HEK293 (cell line): Measurements from ENCODE around the gene CACNB4.

Experiments used
- CTCF ChIA-PET: fragments of 350-600 bp; formaldehyde crosslinking; extraction: SDS; loops from one replicate; lab custom pipeline; 2021; ENCODE audit warnings: antibody characterized with exemption; lab: Yijun Ruan, JAX
- POLR2A ChIA-PET: fragments of 300-600 bp; formaldehyde crosslinking; extraction: SDS; loops from one replicate; lab custom pipeline; 2020; ENCODE audit warnings: antibody characterized with exemption, inconsistent platforms; lab: Yijun Ruan, JAX
- H3K27ac ChIP-seq: fragments of 200-500 bp; sonication (Bioruptor generic); 2 replicates; pipeline ENCODE4 v1.5.1; 2014; ENCODE audit warnings: low read depth, low read length, control low read depth, inconsistent platforms; ENCODE audit errors: extremely low read depth
- H3K36me3 ChIP-seq, 2 experiments: fragments of 200-500 bp in 1 of 2; sonication (Bioruptor generic) in 1 of 2; 1 replicate in 1 of 2; 2 replicates in 1 of 2; pipeline ENCODE4 v1.5.1; 2014 to 2017; ENCODE audit warnings: inconsistent platforms in 2 of 2, low read length in 2 of 2; ENCODE audit not compliant: control insufficient read depth in 2 of 2, insufficient read depth in 1 of 2
- H3K4me1 ChIP-seq: fragments of 200-500 bp; sonication (Bioruptor generic); 2 replicates; pipeline ENCODE4 v1.5.1; 2014; ENCODE audit warnings: mild to moderate bottlenecking, low read length, inconsistent platforms; ENCODE audit not compliant: control insufficient read depth, insufficient read depth
- H3K4me3 ChIP-seq: 2 replicates; pipeline ENCODE4 v1.5.1; 2011; ENCODE audit warnings: low read depth, mild to moderate bottlenecking, control low read depth, low read length, moderate library complexity
- H3K9me3 ChIP-seq: fragments of 200-500 bp; sonication (Bioruptor generic); 2 replicates; pipeline ENCODE4 v1.5.1; 2014; ENCODE audit warnings: low read depth, low read length, inconsistent platforms; ENCODE audit not compliant: control insufficient read depth, insufficient read depth
- BCL11B ChIP-seq: fragments of 450-650 bp; formaldehyde crosslinking; IDR thresholded peaks from 2 replicates; pipeline ENCODE4 v1.5.1; 2016; ENCODE audit warnings: low read depth, missing biosample characterization, missing genetic modification characterization
- GLIS2 ChIP-seq: fragments of 450-650 bp; formaldehyde crosslinking; IDR thresholded peaks from 2 replicates; pipeline ENCODE4 v1.5.1; 2016; ENCODE audit warnings: missing biosample characterization, missing genetic modification characterization
- KLF16 ChIP-seq: fragments of 450-650 bp; formaldehyde crosslinking; IDR thresholded peaks from 2 replicates; pipeline ENCODE4 v1.5.1; 2017; ENCODE audit warnings: missing biosample characterization, missing genetic modification characterization
- MZF1 ChIP-seq: fragments of 450-650 bp; formaldehyde crosslinking; IDR thresholded peaks from 2 replicates; pipeline ENCODE4 v1.5.1; 2017; ENCODE audit warnings: missing biosample characterization, missing genetic modification characterization, borderline replicate concordance
- PRDM10 ChIP-seq: fragments of 450-650 bp; formaldehyde crosslinking; IDR thresholded peaks from 2 replicates; pipeline ENCODE4 v1.5.1; 2016; ENCODE audit warnings: missing biosample characterization, missing genetic modification characterization
- TRIM28 ChIP-seq: IDR thresholded peaks from 2 replicates; pipeline ENCODE4 v1.6.1; 2011; ENCODE audit warnings: low read length, control low read depth, borderline replicate concordance
- ZBTB1 ChIP-seq: fragments of 450-650 bp; formaldehyde crosslinking; IDR thresholded peaks from 2 replicates; pipeline ENCODE4 v1.5.1; 2016; ENCODE audit warnings: missing biosample characterization, missing genetic modification characterization
- ZBTB17 ChIP-seq: fragments of 450-650 bp; formaldehyde crosslinking; IDR thresholded peaks from 2 replicates; pipeline ENCODE4 v1.5.1; 2016; ENCODE audit warnings: missing biosample characterization, missing genetic modification characterization
- ZBTB20 ChIP-seq: fragments of 450-650 bp; formaldehyde crosslinking; IDR thresholded peaks from 2 replicates; pipeline ENCODE4 v1.5.1; 2016; ENCODE audit warnings: missing biosample characterization, missing genetic modification characterization
- ZBTB21 ChIP-seq: fragments of 450-650 bp; formaldehyde crosslinking; IDR thresholded peaks from 2 replicates; pipeline ENCODE4 v1.5.1; 2017; ENCODE audit warnings: missing biosample characterization, missing genetic modification characterization
- ZFP69B ChIP-seq: fragments of 450-650 bp; formaldehyde crosslinking; IDR thresholded peaks from 2 replicates; pipeline ENCODE4 v1.5.1; 2016; ENCODE audit warnings: missing biosample characterization, missing genetic modification characterization
- ZNF10 ChIP-seq: fragments of 450-650 bp; formaldehyde crosslinking; IDR thresholded peaks from 2 replicates; pipeline ENCODE4 v1.5.1; 2017; ENCODE audit warnings: missing biosample characterization, missing genetic modification characterization
- ZNF169 ChIP-seq: fragments of 450-650 bp; formaldehyde crosslinking; IDR thresholded peaks from 2 replicates; pipeline ENCODE4 v1.5.1; 2016; ENCODE audit warnings: missing biosample characterization, missing genetic modification characterization
- ZNF19 ChIP-seq: fragments of 450-650 bp; formaldehyde crosslinking; IDR thresholded peaks from 2 replicates; pipeline ENCODE4; 2016; ENCODE audit warnings: missing biosample characterization, missing genetic modification characterization, low read depth
- ZNF211 ChIP-seq: fragments of 450-650 bp; formaldehyde crosslinking; IDR thresholded peaks from 2 replicates; pipeline ENCODE4 v1.5.1; 2016; ENCODE audit warnings: low read depth, missing biosample characterization, missing genetic modification characterization
- ZNF292 ChIP-seq: fragments of 450-650 bp; formaldehyde crosslinking; IDR thresholded peaks from 2 replicates; pipeline ENCODE4 v1.5.1; 2016; ENCODE audit warnings: low read depth, missing biosample characterization, missing genetic modification characterization, borderline replicate concordance
- ZNF341 ChIP-seq: fragments of 450-650 bp; formaldehyde crosslinking; IDR thresholded peaks from 2 replicates; pipeline ENCODE4; 2016; ENCODE audit warnings: low read depth, missing biosample characterization, missing genetic modification characterization
- ZNF596 ChIP-seq: fragments of 450-650 bp; IDR thresholded peaks from 2 replicates; pipeline ENCODE4 v1.5.0; 2018; ENCODE audit warnings: missing biosample characterization, mild to moderate bottlenecking, missing genetic modification characterization, moderate library complexity
- ZNF600 ChIP-seq: fragments of 450-650 bp; formaldehyde crosslinking; IDR thresholded peaks from 2 replicates; pipeline ENCODE4 v1.5.1; 2016; ENCODE audit warnings: missing biosample characterization, missing genetic modification characterization
- ZNF624 ChIP-seq: fragments of 450-650 bp; formaldehyde crosslinking; IDR thresholded peaks from 2 replicates; pipeline ENCODE4 v1.5.1; 2017; ENCODE audit warnings: missing biosample characterization, missing genetic modification characterization
- ZNF677 ChIP-seq: fragments of 450-650 bp; IDR thresholded peaks from 2 replicates; pipeline ENCODE4 v1.5.0; 2018; ENCODE audit warnings: missing biosample characterization, mild to moderate bottlenecking, missing genetic modification characterization, moderate library complexity
- ZNF692 ChIP-seq: fragments of 450-650 bp; formaldehyde crosslinking; IDR thresholded peaks from 2 replicates; pipeline ENCODE4 v1.5.1; 2016; ENCODE audit warnings: missing biosample characterization, missing genetic modification characterization
- ZSCAN23 ChIP-seq: fragments of 450-650 bp; formaldehyde crosslinking; IDR thresholded peaks from 2 replicates; pipeline ENCODE4 v1.5.1; 2016; ENCODE audit warnings: missing biosample characterization, missing genetic modification characterization
- TF ChIP-seq, protein P1 (sequence below): fragments of 450-650 bp; formaldehyde crosslinking; IDR thresholded peaks from 2 replicates; pipeline ENCODE4 v1.5.1; 2016; ENCODE audit warnings: missing biosample characterization, missing genetic modification characterization

The CACNB4 gene

GRCh38 chr2:152099367-152100050 lies 665 bp upstream of the CACNB4 start (continued):
- TF ChIP-seq ZNF600 (tag by site-specific recombination) (peak; percentile 84), ZNF624 (no peak), ZSCAN23 (tag by site-specific recombination) (no peak), ZFP69B (peak; percentile 97), ZNF169 (tag by site-specific recombination) (no peak), ZNF341 (tag by site-specific recombination) (no peak), ZNF677 (tag by site-specific recombination) (no peak), TRIM28 (0 out of 2 replicates have a peak, but pooled peaks have one; percentile 61), MZF1 (tag by site-specific recombination) (no peak), BCL11B (tag by site-specific recombination) (no peak)

- ChIA-PET CTCF (interaction anchor here (0.6 to 1.3 kb wide), 7 partner anchors 15 to 78 kb away, joined by 3 to 6 read pairs (median 3); no protein-coding TSS in a partner anchor), POLR2A (interaction anchor here (0.7 to 1.0 kb wide), 2 partner anchors 10 to 619 kb away, joined by 3 read pairs; partner anchors contain the start of gene PRPF40A)
- Histone ChIP-seq H3K4me3 (peak overlapping the region; percentile 73), H3K36me3 (no peaks in the 10 kb centered on the region), H3K27ac (peak overlapping the region; percentile 76), H3K9me3 (no peaks in the 10 kb centered on the region)
- peak; percentile 50; the same call in 1 of the 2 replicates for TF ChIP-seq ZBTB20
- peak; percentile 65 for TF ChIP-seq GLIS2 (tag by site-specific recombination)
- 0 out of 2 replicates have a peak, but pooled peaks have one; percentile 6 for TF ChIP-seq ZBTB17 (tag by site-specific recombination)
- no peak for TF ChIP-seq ZNF211 (tag by site-specific recombination)
- TF ChIP-seq PRDM10 (tag by site-specific recombination) = peak; percentile 81
- no peak for TF ChIP-seq ZNF19 (tag by site-specific recombination)
- peak; percentile 32; the same call in 1 of the 2 replicates for TF ChIP-seq ZNF692 (tag by site-specific recombination)
- no peak for TF ChIP-seq ZNF596 (tag by site-specific recombination)
- TF ChIP-seq KLF16 (tag by site-specific recombination) = no peak
- peak; percentile 84 for TF ChIP-seq ZBTB1 (tag by site-specific recombination)
- TF ChIP-seq, protein P1, sequence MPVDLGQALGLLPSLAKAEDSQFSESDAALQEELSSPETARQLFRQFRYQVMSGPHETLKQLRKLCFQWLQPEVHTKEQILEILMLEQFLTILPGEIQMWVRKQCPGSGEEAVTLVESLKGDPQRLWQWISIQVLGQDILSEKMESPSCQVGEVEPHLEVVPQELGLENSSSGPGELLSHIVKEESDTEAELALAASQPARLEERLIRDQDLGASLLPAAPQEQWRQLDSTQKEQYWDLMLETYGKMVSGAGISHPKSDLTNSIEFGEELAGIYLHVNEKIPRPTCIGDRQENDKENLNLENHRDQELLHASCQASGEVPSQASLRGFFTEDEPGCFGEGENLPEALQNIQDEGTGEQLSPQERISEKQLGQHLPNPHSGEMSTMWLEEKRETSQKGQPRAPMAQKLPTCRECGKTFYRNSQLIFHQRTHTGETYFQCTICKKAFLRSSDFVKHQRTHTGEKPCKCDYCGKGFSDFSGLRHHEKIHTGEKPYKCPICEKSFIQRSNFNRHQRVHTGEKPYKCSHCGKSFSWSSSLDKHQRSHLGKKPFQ (tag by site-specific recombination) = no peak
- TF ChIP-seq ZNF292 (tag by site-specific recombination) = no peak
- TF ChIP-seq ZNF341 (tag by site-specific recombination) = 0 out of 2 replicates have a peak, but pooled peaks have one; percentile 10
- TF ChIP-seq ZNF10 (tag by site-specific recombination) = no peak
- no peak for TF ChIP-seq ZBTB21 (tag by site-specific recombination)
- TF ChIP-seq, all 188 proteins: peak for 7
- peaks cover 7% of the 10 kb centered on the region for H3K4me1 ChIP-seq
These were observed 896 bp downstream of the CACNB4 start for GRCh38 chr2:152097801-152098495.
